ENCODE measurements around the gene IGFBP3. TPM values are rescaled to one million over a fixed set of nuclear protein-coding genes. Genes with fewer than 3 reads are reported as not detected.

IGFBP3 gene
- 87.0 TPM for total RNA-seq
- long read RNA-seq, transcript IGFBP3-201 (5 exons, 2,262 nt): major isoform, 74 of 85 reads
- long read RNA-seq, partial matches to known transcripts: 4 of 85 reads
- long read RNA-seq, other reads (novel, unspliced or antisense): 5 of 85 reads

DNA sequence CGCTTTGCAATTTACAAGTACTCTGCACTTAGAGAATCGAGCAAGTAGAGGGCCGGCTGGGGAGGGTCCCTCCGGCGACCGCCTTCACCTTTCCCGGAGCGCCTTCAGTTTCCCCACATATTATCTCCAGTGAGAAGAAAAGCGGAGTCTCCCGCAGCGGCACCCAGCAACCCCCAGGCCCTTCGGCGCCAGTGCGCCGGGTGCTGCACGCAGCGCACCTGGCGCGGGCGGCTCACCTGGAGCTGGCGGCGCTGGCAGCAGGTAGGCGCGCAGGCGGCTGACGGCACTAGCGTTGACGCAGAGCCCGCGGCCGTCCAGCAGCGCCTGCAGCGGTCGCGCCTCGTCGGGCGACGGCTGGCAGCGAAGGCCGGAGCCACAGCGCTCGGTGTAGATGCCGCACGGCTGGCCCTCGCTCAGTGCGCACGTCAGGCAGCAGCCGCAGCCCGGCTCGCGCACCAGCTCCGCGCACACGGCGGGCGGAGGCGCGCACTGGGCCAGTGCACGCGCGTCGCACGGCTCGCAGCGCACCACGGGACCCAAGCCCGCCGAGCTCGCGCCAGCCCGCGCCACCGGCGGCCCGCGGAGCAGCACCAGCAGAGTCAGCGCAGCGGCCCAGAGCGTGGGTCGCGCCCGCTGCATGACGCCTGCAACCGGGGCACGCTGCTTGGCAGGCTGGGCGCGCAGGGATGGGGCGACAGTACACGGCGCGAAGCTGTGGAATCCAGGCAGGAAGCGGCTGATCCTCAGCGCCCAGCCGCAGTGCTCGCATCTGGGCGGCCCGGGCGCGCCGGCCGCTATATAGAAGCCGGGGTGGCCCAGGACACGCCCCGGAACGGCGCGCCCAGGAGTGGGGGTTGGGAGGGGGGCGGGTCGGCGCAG, at the start of gene IGFBP3:
Gene IGFBP3 (minus strand): TSS at position 771 of the 879 bp plus-strand sequence. CDS start 132 bp downstream, at position 639.
- Histone ChIP-seq H3K9me3 (no peaks in the 10 kb centered on the region), H3K27ac (no peak within 1 kb of the TSS), H3K27me3 (peaks cover 58% of the 10 kb centered on the region), H3K4me1 (peaks cover 15% of the 10 kb centered on the region), H3K4me3 (peak within 1 kb of the TSS; percentile 49), H3K36me3 (no peaks in the 10 kb centered on the region)
- intact Hi-C loops (cut with DNase I): no loop called here
- TF ChIP-seq, protein P1, sequence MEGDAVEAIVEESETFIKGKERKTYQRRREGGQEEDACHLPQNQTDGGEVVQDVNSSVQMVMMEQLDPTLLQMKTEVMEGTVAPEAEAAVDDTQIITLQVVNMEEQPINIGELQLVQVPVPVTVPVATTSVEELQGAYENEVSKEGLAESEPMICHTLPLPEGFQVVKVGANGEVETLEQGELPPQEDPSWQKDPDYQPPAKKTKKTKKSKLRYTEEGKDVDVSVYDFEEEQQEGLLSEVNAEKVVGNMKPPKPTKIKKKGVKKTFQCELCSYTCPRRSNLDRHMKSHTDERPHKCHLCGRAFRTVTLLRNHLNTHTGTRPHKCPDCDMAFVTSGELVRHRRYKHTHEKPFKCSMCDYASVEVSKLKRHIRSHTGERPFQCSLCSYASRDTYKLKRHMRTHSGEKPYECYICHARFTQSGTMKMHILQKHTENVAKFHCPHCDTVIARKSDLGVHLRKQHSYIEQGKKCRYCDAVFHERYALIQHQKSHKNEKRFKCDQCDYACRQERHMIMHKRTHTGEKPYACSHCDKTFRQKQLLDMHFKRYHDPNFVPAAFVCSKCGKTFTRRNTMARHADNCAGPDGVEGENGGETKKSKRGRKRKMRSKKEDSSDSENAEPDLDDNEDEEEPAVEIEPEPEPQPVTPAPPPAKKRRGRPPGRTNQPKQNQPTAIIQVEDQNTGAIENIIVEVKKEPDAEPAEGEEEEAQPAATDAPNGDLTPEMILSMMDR (IDR thresholded peaks at IDR 0.05): no peak
- peak; percentile 72 for DNase-seq
- peak; percentile 82 for ATAC-seq

DNA sequence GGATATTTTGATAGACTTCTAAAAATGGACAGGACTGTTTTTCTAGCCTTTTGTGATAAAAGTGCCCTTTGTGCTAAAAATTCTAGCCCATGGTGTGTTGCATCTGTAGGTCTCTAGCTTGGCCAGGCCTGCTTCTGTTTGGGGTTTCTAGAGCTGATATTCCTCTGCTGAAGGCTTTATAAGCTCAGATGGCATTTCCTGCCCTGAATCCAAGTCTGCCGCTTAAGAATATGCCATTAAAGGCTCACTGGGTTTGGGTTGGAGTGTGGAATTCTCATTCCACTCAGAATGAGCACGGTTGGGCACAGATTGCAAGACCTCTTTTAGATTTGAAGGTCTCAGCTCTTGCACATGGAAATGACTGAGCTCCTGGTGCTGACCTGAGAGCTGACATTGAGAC, 49.4 kb upstream of the IGFBP3 start:
- H3K36me3 ChIP-seq: no peaks in the 10 kb centered on the region
- intact Hi-C loops (cut with DNase I): no loop called here
- DNase-seq (no peak), ATAC-seq (no peak)
- no peak overlapping the region for H3K4me3 ChIP-seq
- H3K27me3 ChIP-seq: no peaks in the 10 kb centered on the region
- TF ChIP-seq, protein P1 (IDR thresholded peaks at IDR 0.05): no peak
- H3K4me1 ChIP-seq: no peaks in the 10 kb centered on the region
- no peaks in the 10 kb centered on the region for H3K9me3 ChIP-seq
- H3K27ac ChIP-seq: no peak overlapping the region

GRCh38 chr7:45969940-45970339, 48.9 kb upstream of the IGFBP3 start:
- H3K36me3 ChIP-seq: no peaks in the 10 kb centered on the region
- ATAC-seq (no peak), DNase-seq (no peak)
- H3K27ac ChIP-seq: no peak overlapping the region
- TF ChIP-seq, protein P1 (IDR thresholded peaks at IDR 0.05): no peak
- no peaks in the 10 kb centered on the region for H3K4me1 ChIP-seq
- intact Hi-C loops (cut with DNase I): no loop called here
- H3K9me3 ChIP-seq: no peaks in the 10 kb centered on the region
- no peak overlapping the region for H3K4me3 ChIP-seq
- H3K27me3 ChIP-seq: no peaks in the 10 kb centered on the region

GRCh38 chr7:45968856-45969541, 47.9 kb upstream of the IGFBP3 start:
- Histone ChIP-seq H3K27me3 (no peaks in the 10 kb centered on the region), H3K9me3 (no peaks in the 10 kb centered on the region), H3K4me1 (no peaks in the 10 kb centered on the region), H3K4me3 (no peak overlapping the region), H3K36me3 (no peaks in the 10 kb centered on the region), H3K27ac (no peak overlapping the region)
- ATAC-seq: no peak
- no peak for DNase-seq
- intact Hi-C loops (cut with DNase I): no loop called here
- TF ChIP-seq, protein P1 (IDR thresholded peaks at IDR 0.05): no peak

DNA sequence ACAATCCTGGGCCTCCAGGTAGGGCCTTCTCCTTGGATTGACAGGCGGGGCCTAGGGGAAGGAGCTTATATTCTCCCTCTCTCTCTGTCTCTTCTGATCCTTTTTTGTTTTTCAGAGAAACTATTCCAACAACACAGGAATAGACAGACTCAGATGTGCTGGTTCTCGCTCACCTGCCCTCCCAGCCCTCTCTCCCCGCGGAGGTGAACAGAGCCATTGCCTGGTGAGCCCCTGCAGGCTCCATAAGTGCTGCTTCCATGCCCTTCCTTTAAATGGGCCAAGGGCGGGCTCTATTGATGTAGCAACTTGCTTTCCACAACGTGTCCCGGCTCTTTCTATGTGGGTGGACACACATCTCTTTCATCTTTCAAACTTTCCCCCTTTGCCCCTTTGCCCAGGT, 47.2 kb upstream of the IGFBP3 start:
- no peaks in the 10 kb centered on the region for H3K4me1 ChIP-seq
- H3K36me3 ChIP-seq: no peaks in the 10 kb centered on the region
- H3K9me3 ChIP-seq: no peaks in the 10 kb centered on the region
- DNase-seq: no peak
- ATAC-seq: no peak
- intact Hi-C loops (cut with DNase I): no loop called here
- TF ChIP-seq, protein P1 (IDR thresholded peaks at IDR 0.05): no peak
- H3K27me3 ChIP-seq: no peaks in the 10 kb centered on the region
- H3K4me3 ChIP-seq: no peak overlapping the region
- H3K27ac ChIP-seq: no peak overlapping the region
